ENCODE data around the gene B4GALNT4.

GRCh38 chr11:394858-395655, 25.8 kb downstream of the B4GALNT4 start:
- TF ChIP-seq CTCF (IDR thresholded peaks at IDR 0.05): no peak
- TF ChIP-seq GABPB1 (CRISPR knock-in tag; IDR thresholded peaks at IDR 0.05): no peak
- no peak for TF ChIP-seq ELF4 (CRISPR knock-in tag; IDR thresholded peaks at IDR 0.05; ENCODE audit: low read depth)
- TF ChIP-seq USF2 (CRISPR knock-in tag; IDR thresholded peaks at IDR 0.05): no peak
- no peak for TF ChIP-seq NFYB (CRISPR knock-in tag; conservative IDR thresholded peaks at IDR 0.05; ENCODE audit: low read depth)
- no peak for TF ChIP-seq ATF3 (CRISPR knock-in tag; conservative IDR thresholded peaks at IDR 0.05)
- no peak for TF ChIP-seq JUN (CRISPR knock-in tag; IDR thresholded peaks at IDR 0.05)
- no peak for TF ChIP-seq ESRRA (CRISPR knock-in tag; IDR thresholded peaks at IDR 0.05; ENCODE audit: borderline replicate concordance)
- no peak for TF ChIP-seq SP1 (CRISPR knock-in tag; conservative IDR thresholded peaks at IDR 0.05)
- no peak for TF ChIP-seq E2F5 (CRISPR knock-in tag; IDR thresholded peaks at IDR 0.05)
- TF ChIP-seq CREM (CRISPR knock-in tag; IDR thresholded peaks at IDR 0.05): no peak
- no peak for TF ChIP-seq ERG (CRISPR knock-in tag; IDR thresholded peaks at IDR 0.05)
- TF ChIP-seq ZNF396 (CRISPR knock-in tag; IDR thresholded peaks at IDR 0.05; ENCODE audit: borderline replicate concordance): no peak

All from WTC11 (cell line).